Fibroblast of mammary gland (primary cell): ENCODE data around the gene NATD1.

Experiments used
- DNase-seq: peaks from one replicate; pipeline ENCODE4 v3.0.0-alpha.2; 2010; ENCODE audit warnings: low read depth
- H3K4me3 ChIP-seq: 2 replicates; pipeline ENCODE4 v1.5.1; 2011; ENCODE audit warnings: low read depth, mild to moderate bottlenecking, low read length, moderate library complexity; ENCODE audit not compliant: control insufficient read depth
- TF ChIP-seq, protein P1 (sequence below): conservative IDR thresholded peaks from 2 replicates; pipeline ENCODE4 v1.5.1; 2011; ENCODE audit warnings: low read depth, low read length, inconsistent platforms; ENCODE audit not compliant: control insufficient read depth, insufficient read depth

NATD1 gene

DNA sequence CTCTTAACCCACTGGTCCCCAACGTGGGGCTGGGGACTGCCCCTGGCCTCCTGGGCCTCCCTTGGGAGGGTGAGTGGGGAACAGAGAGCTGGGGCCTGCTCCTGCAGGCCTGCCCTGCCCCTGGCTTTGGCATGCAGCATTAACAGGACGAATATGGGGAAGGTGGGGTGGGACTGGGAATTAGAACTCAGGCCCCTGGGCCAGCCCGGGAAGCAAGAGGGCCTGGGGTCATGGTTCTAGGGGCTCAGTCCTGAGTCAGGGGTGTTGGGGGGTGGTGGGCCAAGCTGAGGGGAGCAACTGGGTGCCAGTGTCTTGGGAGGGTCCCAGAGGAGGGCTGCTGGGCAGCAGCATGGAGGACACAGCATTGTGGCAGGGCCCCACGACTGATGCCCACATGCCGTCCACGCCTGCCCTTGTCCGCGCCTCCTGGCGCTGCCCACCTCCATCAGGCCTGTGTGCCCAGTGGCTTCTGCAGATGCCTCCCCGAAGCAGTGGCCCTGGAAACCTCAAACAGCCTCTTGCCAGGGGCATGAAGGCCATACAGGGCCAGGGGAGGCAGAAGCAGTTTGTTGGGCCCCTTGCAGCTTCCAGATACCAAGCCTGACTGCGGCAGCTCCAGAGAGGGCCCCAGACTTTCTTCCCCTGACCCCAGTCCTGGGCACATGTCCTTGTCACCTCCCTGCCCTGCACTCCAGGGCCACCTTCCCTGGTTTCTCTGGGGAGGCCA, 36.1 kb upstream of the NATD1 start:
- TF ChIP-seq, protein P1, sequence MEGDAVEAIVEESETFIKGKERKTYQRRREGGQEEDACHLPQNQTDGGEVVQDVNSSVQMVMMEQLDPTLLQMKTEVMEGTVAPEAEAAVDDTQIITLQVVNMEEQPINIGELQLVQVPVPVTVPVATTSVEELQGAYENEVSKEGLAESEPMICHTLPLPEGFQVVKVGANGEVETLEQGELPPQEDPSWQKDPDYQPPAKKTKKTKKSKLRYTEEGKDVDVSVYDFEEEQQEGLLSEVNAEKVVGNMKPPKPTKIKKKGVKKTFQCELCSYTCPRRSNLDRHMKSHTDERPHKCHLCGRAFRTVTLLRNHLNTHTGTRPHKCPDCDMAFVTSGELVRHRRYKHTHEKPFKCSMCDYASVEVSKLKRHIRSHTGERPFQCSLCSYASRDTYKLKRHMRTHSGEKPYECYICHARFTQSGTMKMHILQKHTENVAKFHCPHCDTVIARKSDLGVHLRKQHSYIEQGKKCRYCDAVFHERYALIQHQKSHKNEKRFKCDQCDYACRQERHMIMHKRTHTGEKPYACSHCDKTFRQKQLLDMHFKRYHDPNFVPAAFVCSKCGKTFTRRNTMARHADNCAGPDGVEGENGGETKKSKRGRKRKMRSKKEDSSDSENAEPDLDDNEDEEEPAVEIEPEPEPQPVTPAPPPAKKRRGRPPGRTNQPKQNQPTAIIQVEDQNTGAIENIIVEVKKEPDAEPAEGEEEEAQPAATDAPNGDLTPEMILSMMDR = no peak
- DNase-seq = no peak
- no peak overlapping the region for H3K4me3 ChIP-seq

DNA sequence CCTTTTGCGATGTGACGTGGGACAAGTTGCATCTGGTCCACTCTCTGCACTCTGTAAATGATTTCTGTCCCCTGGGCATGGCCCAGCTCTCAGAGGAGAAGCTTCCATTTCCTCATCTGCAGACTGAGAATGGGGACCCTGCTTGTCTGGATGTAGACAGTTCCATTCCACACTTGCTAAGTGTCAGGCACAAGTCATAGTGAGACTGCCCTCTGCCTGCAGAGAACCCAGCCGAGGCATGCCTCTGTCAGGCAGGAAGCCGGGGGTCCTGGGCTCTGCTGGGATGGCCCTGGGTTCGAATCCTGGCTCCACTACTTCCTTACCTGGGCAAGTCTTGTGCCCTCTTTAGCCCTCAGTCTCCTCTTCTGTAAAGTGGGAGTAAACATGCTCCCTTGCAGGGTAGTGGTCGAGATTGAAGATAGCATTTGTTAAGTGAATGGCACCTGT, 35.4 kb upstream of the NATD1 start:
- DNase-seq = no peak
- TF ChIP-seq, protein P1 = no peak
- H3K4me3 ChIP-seq = no peak overlapping the region

- DNase-seq = peak; percentile 95
- TF ChIP-seq, protein P1 = no peak
- H3K4me3 ChIP-seq = peak overlapping the region; percentile 84
Observed at GRCh38 chr17:21287703-21288449, 34.7 kb upstream of the NATD1 start.

GRCh38 chr17:21286909-21287702, 33.9 kb upstream of the NATD1 start:
- DNase-seq = no peak
- H3K4me3 ChIP-seq = peak overlapping the region; percentile 84
- TF ChIP-seq, protein P1 = no peak

DNA sequence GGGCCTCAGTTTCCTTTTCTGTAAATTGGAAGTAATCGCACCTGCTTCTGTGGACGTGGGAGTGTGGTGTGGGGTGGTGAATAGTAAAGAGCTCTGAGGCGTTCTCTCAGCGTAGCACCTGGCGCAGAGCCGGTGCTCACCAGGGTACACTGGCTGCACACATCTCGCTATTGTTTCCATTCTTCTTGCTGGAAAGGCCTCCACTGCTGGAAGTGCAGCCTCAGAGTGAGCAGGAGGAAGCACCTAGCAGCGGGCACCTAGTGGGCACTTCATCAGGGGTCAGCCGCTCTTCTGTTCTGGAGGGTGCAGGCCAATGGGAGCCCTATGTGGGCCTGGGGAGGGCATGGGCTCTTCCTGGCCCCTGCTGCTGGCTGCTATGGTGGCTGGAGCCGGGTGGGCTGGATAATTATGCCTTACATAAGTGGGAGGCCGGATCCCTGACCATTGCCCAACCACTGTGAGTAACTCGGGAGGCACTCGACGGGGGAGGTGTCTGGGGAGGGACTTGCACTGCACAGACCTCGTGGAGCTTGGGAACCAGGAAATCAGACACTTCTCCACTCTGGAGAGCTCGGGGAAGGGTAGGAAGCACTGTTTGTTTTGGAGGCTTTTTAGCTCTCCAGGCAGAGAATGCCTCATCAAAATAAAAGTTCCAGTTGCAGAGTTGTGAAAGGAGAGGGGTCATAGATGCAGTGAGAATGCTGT, 33.0 kb upstream of the NATD1 start:
- H3K4me3 ChIP-seq = peak overlapping the region; percentile 84
- TF ChIP-seq, protein P1 = no peak
- DNase-seq = peak; percentile 99
